OCI-LY3 (cell line): ENCODE results near the gene GABRG3.

Experiments
- H2AFZ ChIP-seq: fragments of 200-600, 300-600 bp; shearing (Covaris generic); 2 replicates; pipeline ENCODE4 v1.6.0; 2014; ENCODE audit warnings: antibody characterized with exemption, low read depth, low read length
- H3K27ac ChIP-seq: fragments of 200-600, 300-600 bp; sonication (generic); 2 replicates; pipeline ENCODE4 v1.5.1; 2014; ENCODE audit warnings: mild to moderate bottlenecking, low read length, moderate library complexity, mixed read lengths
- H3K27me3 ChIP-seq: fragments of 200-600, 300-600 bp; sonication (generic); 2 replicates; pipeline ENCODE4 v1.6.1; 2014; ENCODE audit warnings: low read depth, low read length, mixed read lengths
- H3K36me3 ChIP-seq: fragments of 200-600, 300-600 bp; sonication (generic); replicated peaks from 2 replicates; pipeline ENCODE3; 2014; ENCODE audit warnings: low read depth, low read length, mixed read lengths
- H3K4me1 ChIP-seq: fragments of 300-600, 200-600 bp; sonication (generic); 2 replicates; pipeline ENCODE4 v1.6.1; 2014; ENCODE audit warnings: low read length, mixed read lengths
- H3K4me2 ChIP-seq: fragments of 200-600, 300-600 bp; sonication (generic); 2 replicates; pipeline ENCODE4 v1.6.1; 2014; ENCODE audit warnings: low read length, mixed read lengths
- H3K4me3 ChIP-seq: fragments of 300-600, 200-600 bp; sonication (generic); 2 replicates; pipeline ENCODE4 v1.5.1; 2014; ENCODE audit warnings: antibody characterized with exemption, mild to moderate bottlenecking, low read length, moderate library complexity
- H3K79me2 ChIP-seq: fragments of 300-600, 200-600 bp; shearing (Covaris generic); 2 replicates; pipeline ENCODE4 v1.6.1; 2014; ENCODE audit warnings: mild to moderate bottlenecking, low read length, mixed read lengths
- H3K9ac ChIP-seq: fragments of 300-600, 200-600 bp; shearing (Covaris generic); 2 replicates; pipeline ENCODE4 v1.6.0; 2014; ENCODE audit warnings: mild to moderate bottlenecking, low read length, moderate library complexity
- H3K9me3 ChIP-seq: fragments of 200-600, 300-600 bp; shearing (Covaris generic); 2 replicates; pipeline ENCODE4 v1.6.1; 2014; ENCODE audit warnings: low read length, mixed read lengths; ENCODE audit not compliant: insufficient read depth
- H4K20me1 ChIP-seq: fragments of 200-600, 300-600 bp; sonication (generic); 2 replicates; pipeline ENCODE4 v1.6.1; 2016; ENCODE audit warnings: low read length, mixed read lengths; ENCODE audit not compliant: insufficient read depth
- EZH2phosphoT487 ChIP-seq: fragments of 200-600 bp; shearing (Covaris generic); IDR thresholded peaks from 2 replicates; pipeline ENCODE4 v1.6.1; 2018; ENCODE audit warnings: antibody characterized with exemption, mixed run types, low read depth
- TF ChIP-seq, protein P1 (sequence below): fragments of 200-600, 300-600 bp; sonication (generic); IDR thresholded peaks from 2 replicates; pipeline ENCODE4 v1.5.1; 2014; ENCODE audit warnings: antibody characterized with exemption, low read length, low read depth

Gene GABRG3

DNA sequence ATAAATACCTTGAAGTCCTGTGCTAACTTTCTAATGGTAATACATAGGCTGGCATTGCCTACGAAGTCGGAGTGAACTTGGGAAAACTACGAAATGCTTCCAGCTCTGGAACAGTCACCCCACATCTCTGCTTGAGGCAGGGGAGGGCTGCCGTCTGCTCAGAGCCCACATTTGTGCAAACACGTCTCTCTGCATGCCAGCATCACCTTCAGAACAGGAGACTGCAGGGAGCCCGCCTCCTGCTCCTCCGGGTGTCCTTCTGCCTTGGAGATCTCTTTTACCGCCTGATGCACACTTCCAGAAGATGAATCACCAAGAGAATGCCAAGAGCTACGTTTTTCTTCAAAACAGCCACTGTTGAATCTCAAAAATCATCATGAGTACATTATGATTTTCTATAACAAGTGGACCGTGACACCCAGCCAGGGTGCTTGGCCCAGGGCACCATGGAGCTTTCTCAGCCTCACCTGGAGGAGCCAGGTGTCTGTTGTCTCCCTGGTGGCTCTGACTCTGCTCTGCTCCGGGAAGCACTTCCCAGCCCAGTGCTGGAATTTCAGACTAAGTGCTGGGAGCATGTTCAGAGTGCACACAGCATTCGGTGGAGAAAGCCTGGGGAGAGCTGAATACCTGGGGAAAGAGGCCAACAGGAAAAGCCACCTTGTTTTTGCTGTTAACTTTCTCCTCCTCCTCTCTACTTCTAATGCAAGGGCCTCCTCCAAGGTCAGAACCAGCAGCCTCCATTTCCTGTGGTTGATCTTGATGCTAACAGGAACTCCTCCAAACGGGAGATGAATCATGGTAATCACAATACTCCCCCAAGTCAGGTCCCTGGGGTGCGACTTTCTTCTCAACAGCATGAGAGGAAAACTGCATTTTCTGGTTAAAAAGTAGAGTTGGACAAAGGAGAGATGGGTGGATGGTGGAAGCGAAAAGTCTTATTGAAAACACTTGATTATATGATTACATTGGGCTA lies 467.7 kb downstream of the GABRG3 start:
- H4K20me1 ChIP-seq, result no peaks in the 10 kb centered on the region
- no peaks in the 10 kb centered on the region for H3K27me3 ChIP-seq
- TF ChIP-seq, protein P1, sequence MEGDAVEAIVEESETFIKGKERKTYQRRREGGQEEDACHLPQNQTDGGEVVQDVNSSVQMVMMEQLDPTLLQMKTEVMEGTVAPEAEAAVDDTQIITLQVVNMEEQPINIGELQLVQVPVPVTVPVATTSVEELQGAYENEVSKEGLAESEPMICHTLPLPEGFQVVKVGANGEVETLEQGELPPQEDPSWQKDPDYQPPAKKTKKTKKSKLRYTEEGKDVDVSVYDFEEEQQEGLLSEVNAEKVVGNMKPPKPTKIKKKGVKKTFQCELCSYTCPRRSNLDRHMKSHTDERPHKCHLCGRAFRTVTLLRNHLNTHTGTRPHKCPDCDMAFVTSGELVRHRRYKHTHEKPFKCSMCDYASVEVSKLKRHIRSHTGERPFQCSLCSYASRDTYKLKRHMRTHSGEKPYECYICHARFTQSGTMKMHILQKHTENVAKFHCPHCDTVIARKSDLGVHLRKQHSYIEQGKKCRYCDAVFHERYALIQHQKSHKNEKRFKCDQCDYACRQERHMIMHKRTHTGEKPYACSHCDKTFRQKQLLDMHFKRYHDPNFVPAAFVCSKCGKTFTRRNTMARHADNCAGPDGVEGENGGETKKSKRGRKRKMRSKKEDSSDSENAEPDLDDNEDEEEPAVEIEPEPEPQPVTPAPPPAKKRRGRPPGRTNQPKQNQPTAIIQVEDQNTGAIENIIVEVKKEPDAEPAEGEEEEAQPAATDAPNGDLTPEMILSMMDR, result no peak
- no peak for TF ChIP-seq EZH2phosphoT487

DNA sequence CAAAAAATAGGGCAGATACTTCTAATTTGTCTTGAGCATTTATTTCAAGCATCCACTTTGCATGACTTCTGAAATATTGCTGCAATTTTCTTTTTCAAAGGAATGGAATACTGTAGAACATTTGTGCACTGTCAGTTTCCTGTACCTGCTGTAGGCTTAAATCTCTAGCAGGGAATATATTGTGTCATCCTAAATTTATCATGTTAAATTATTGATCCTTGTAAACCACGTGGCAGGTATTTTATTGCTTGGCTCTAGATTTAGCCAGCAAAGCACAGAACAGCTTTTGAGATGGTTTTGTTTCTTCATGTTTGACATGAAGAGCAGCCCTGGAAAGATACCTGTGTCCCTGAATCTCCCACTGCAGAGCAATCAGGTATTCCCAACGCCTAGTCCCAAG lies 470.1 kb downstream of the GABRG3 start:
- Histone ChIP-seq H3K4me3 (no peak overlapping the region), H3K4me2 (no peak overlapping the region), H3K27me3 (no peaks in the 10 kb centered on the region), H3K36me3 (no peaks in the 10 kb centered on the region), H3K9ac (no peak overlapping the region), H3K79me2 (no peaks in the 10 kb centered on the region), H3K4me1 (no peaks in the 10 kb centered on the region), H4K20me1 (no peaks in the 10 kb centered on the region), H3K27ac (no peak overlapping the region), H3K9me3 (no peaks in the 10 kb centered on the region), H2AFZ (no peak overlapping the region)
- TF ChIP-seq, protein P1, result no peak
- TF ChIP-seq EZH2phosphoT487, result no peak

More for the DNA sequence above, 467.7 kb downstream of the GABRG3 start:
- no peaks in the 10 kb centered on the region for H3K36me3 ChIP-seq
- H2AFZ ChIP-seq, result no peak overlapping the region
- no peak overlapping the region for H3K27ac ChIP-seq
- no peak overlapping the region for H3K4me3 ChIP-seq
- no peaks in the 10 kb centered on the region for H3K79me2 ChIP-seq
- no peak overlapping the region for H3K4me2 ChIP-seq
- H3K4me1 ChIP-seq, result no peaks in the 10 kb centered on the region
- H3K9ac ChIP-seq, result no peak overlapping the region
- H3K9me3 ChIP-seq, result no peaks in the 10 kb centered on the region

DNA sequence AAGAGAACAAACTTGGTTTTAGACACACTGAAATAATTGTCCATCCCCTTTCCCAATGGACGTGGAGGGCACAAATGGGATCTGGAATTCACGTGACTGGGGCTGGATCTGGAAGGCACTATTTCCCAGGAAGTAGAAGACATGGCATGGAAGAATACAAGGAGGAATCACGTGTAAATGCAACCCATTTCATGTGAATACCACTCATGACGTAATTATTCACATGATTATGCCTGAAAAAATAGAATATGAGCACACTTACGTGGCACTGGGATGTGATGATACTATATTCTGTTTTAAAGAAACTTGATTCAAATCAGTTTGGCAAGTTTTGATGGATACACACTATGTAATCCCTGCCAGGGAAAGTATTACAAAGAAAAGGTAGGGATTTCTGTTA lies 477.3 kb downstream of the GABRG3 start:
- H3K9me3 ChIP-seq, result no peaks in the 10 kb centered on the region
- H3K4me3 ChIP-seq, result no peak overlapping the region
- no peak overlapping the region for H3K27ac ChIP-seq
- H4K20me1 ChIP-seq, result no peaks in the 10 kb centered on the region
- no peak overlapping the region for H3K9ac ChIP-seq
- H3K4me1 ChIP-seq, result no peaks in the 10 kb centered on the region
- no peaks in the 10 kb centered on the region for H3K36me3 ChIP-seq
- TF ChIP-seq EZH2phosphoT487, result no peak
- TF ChIP-seq, protein P1, result no peak
- no peaks in the 10 kb centered on the region for H3K27me3 ChIP-seq
- H3K4me2 ChIP-seq, result no peak overlapping the region
- no peaks in the 10 kb centered on the region for H3K79me2 ChIP-seq
- H2AFZ ChIP-seq, result no peak overlapping the region

DNA sequence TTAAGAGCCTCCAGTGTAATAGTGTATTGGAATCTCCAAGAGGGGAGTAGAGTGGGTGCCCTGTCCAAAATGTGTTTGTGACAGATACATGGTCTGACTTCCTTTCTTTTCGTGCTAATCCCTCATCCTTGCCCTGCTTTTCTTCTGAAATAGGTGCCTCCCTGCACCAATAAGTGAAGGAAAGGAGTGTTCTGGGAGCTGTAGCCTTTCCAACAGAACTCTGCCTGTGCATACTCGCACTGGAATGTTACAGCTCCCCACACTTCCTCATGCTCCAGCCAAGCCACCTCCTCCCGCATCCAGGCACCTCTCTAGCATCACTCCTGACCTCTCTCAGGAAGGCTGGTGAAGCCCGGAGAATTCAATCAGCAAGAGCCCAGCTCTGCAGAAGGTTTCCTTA lies 478.0 kb downstream of the GABRG3 start:
- Histone ChIP-seq H2AFZ (no peak overlapping the region), H3K4me3 (no peak overlapping the region), H3K4me2 (no peak overlapping the region), H4K20me1 (no peaks in the 10 kb centered on the region), H3K9me3 (no peaks in the 10 kb centered on the region), H3K9ac (no peak overlapping the region), H3K79me2 (no peaks in the 10 kb centered on the region), H3K27ac (no peak overlapping the region), H3K36me3 (no peaks in the 10 kb centered on the region), H3K27me3 (no peaks in the 10 kb centered on the region), H3K4me1 (no peaks in the 10 kb centered on the region)
- TF ChIP-seq, protein P1, result no peak
- no peak for TF ChIP-seq EZH2phosphoT487
